GM21619 (cell line): ENCODE measurements around the gene RAB2B.
"Not testable (repeated sequence)": the region's sequence is repeated elsewhere in the genome, so short reads cannot be mapped to it uniquely, and the experiment has no call there.

Experiments used
- ATAC-seq: cut with Tn5 transposase; IDR thresholded peaks from one replicate; pipeline ENCODE4 v1.9.1; 2021; ENCODE audit not compliant: unreplicated experiment

Gene RAB2B

GRCh38 chr14:21494902-21495762 is 18.4 kb upstream of the RAB2B start:
- ATAC-seq: no peak

- ATAC-seq: no peak
Measured at GRCh38 chr14:21486640-21487087, 9.9 kb upstream of the RAB2B start.

- ATAC-seq: peak; percentile 22
Measured at GRCh38 chr14:21476523-21476924, 235 bp downstream of the RAB2B start.

- no peak for ATAC-seq
Measured at GRCh38 chr14:21475767-21476522, 814 bp downstream of the RAB2B start.

GRCh38 chr14:21467616-21468015 is 9.1 kb downstream of the RAB2B start:
- no peak for ATAC-seq

GRCh38 chr14:21455912-21456667 is 20.7 kb downstream of the RAB2B start, which contains the start of gene CHD8:
TSS of gene CHD8 (minus strand) at chr14:21456123. CDS start at chr14:21431643, 24,480 bp downstream.
- peak; percentile 96 for ATAC-seq

GRCh38 chr14:21455592-21455911 is 21.2 kb downstream of the RAB2B start:
- ATAC-seq: no peak

- no peak for ATAC-seq
Measured at GRCh38 chr14:21454843-21455544, 21.8 kb downstream of the RAB2B start.

- no peak for ATAC-seq
Measured at GRCh38 chr14:21449899-21450216, 26.9 kb downstream of the RAB2B start.

- not testable (repeated sequence) for ATAC-seq
Measured at GRCh38 chr14:21442657-21443056, 34.1 kb downstream of the RAB2B start.

- no peak for ATAC-seq
Measured at GRCh38 chr14:21440859-21441258, 35.9 kb downstream of the RAB2B start.

GRCh38 chr14:21437063-21437901 is 39.5 kb downstream of the RAB2B start:
- peak; percentile 100 for ATAC-seq

GRCh38 chr14:21436567-21437062 is 40.1 kb downstream of the RAB2B start:
- ATAC-seq: no peak

GRCh38 chr14:21431126-21431525 is 45.6 kb downstream of the RAB2B start:
- ATAC-seq: no peak

GRCh38 chr14:21428930-21429329 is 47.8 kb downstream of the RAB2B start:
- ATAC-seq: no peak

- ATAC-seq: no peak
Measured at GRCh38 chr14:21426692-21427091, 50.1 kb downstream of the RAB2B start.

- ATAC-seq: no peak
Measured at GRCh38 chr14:21419528-21419927, 57.2 kb downstream of the RAB2B start.

GRCh38 chr14:21415329-21415728 is 61.4 kb downstream of the RAB2B start:
- ATAC-seq: no peak

- no peak for ATAC-seq
Measured at GRCh38 chr14:21414137-21414631, 62.6 kb downstream of the RAB2B start.
